Lung (tissue), 12 donors: ENCODE results near the gene SPATA6. TPM values are rescaled to one million over a fixed set of nuclear protein-coding genes. Genes with fewer than 3 reads are reported as not detected.
"Not testable (repeated sequence)": the region's sequence is repeated elsewhere in the genome, so short reads cannot be mapped to it uniquely, and the experiment has no call there.

Source experiments
- ATAC-seq: fragments of 200-7000 bp; cut with Tn5 transposase; one replicate; pipeline ENCODE4 v1.9.1; 2020; ENCODE audit warnings: moderate number of reproducible peaks; ENCODE audit not compliant: insufficient read depth, low FRiP score
- DNase-seq, 3 donors: peaks; one replicate each; pipeline ENCODE4 v3.0.0-alpha.2; 2013 to 2017
- H3K27ac ChIP-seq, 2 donors: one replicate each; pipeline ENCODE4 v1.5.1; 2013; ENCODE audit warnings: mild to moderate bottlenecking in 2 of 2, moderate library complexity in 2 of 2, control low read depth in 1 of 2, inconsistent platforms in 1 of 2, low read depth in 1 of 2, low read length in 1 of 2
- H3K27me3 ChIP-seq, 3 donors: one replicate each; pipeline ENCODE4 v1.5.1; 2013; ENCODE audit warnings: low read length in 2 of 3; ENCODE audit not compliant: control insufficient read depth in 3 of 3, insufficient read depth in 3 of 3
- H3K36me3 ChIP-seq, 4 donors: one replicate each; pipeline ENCODE4 v1.5.1; 2013; ENCODE audit warnings: low read length in 4 of 4, mild to moderate bottlenecking in 1 of 4, moderate library complexity in 1 of 4; ENCODE audit not compliant: control insufficient read depth in 4 of 4, insufficient read depth in 4 of 4
- H3K4me1 ChIP-seq, 5 donors: one replicate each; pipeline ENCODE4 v1.5.1; 2013; ENCODE audit warnings: low read length in 5 of 5, mild to moderate bottlenecking in 2 of 5, moderate library complexity in 1 of 5; ENCODE audit not compliant: control insufficient read depth in 5 of 5, insufficient read depth in 5 of 5
- H3K4me3 ChIP-seq: one replicate; pipeline ENCODE4 v1.5.1; 2013; ENCODE audit warnings: mild to moderate bottlenecking, control low read depth, moderate library complexity
- H3K9ac ChIP-seq, 2 donors: one replicate each; pipeline ENCODE4 v1.5.1; 2013; ENCODE audit warnings: low read length in 2 of 2, control low read depth in 1 of 2; ENCODE audit not compliant: insufficient read depth in 1 of 2
- H3K9me3 ChIP-seq, 4 donors: one replicate each; pipeline ENCODE4 v1.5.1; 2013; ENCODE audit warnings: low read length in 3 of 4, mild to moderate bottlenecking in 1 of 4, moderate library complexity in 1 of 4; ENCODE audit not compliant: control insufficient read depth in 4 of 4, insufficient read depth in 3 of 4
- WGBS, 2 donors: extraction: QIAGEN DNeasy Blood & Tissue Kit; methylation state at CpG; one replicate each; pipeline ENCODE4 v1.1.7; 2013; 5-methylcytosine and 5-hydroxymethylcytosine counted together
- polyA plus RNA-seq, 2 donors: library from polyadenylated mRNA; stranded (reverse); fragments of 200-250 nt; gene quantifications; one replicate each; pipeline ENCODE4 v1.2.1, GENCODE V29; 2013
- total RNA-seq, 2 donors: library from RNA; depleted of rRNA in 1 of 2; stranded (reverse); fragments of >200 nt in 1 of 2; gene quantifications; one replicate each; pipeline ENCODE4 v1.2.1, GENCODE V29; 2014 to 2021
- TF ChIP-seq, protein P1 (sequence below): IDR thresholded peaks from 2 replicates; pipeline ENCODE4 v1.5.1; 2012; ENCODE audit warnings: mild to moderate bottlenecking; ENCODE audit errors: control extremely low read depth, extremely low read depth
- donor health status: control.
- donor health status: control.
- donor health status: Bipolar disorder and iron deficiency.
- donor health status: healthy.
- donor health status: DM: yes; HTN: yes; CAD: no.

The SPATA6 gene
- total and polyA plus RNA-seq, 4 donors = 4.1 to 94.2 (median 17.6) TPM

DNA sequence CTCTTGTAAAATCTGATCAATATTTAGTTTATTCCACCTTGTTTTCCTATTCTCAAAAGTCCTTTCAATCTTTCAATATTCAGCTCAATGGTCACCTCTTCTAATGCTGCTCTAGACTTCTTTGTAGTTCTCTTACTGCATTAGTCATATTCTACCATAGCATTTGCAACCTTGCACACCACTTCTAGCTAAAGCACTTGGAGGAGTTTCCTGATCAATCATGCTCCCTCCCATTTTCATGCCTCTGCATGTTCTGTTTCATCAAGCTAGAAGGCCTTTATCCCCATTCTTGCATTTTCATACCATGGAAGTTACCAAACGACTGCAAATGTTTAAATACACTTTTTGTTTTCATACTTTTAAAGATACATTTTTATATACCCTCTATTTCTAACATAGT lies 177.3 kb downstream of the SPATA6 start:
- Histone ChIP-seq H3K36me3 (peaks cover 0 to 6% (median 2%) of the 10 kb centered on the region in 4 donors), H3K9ac (no peak overlapping the region), H3K4me1 (no peaks in the 10 kb centered on the region), H3K4me3 (no peak overlapping the region), H3K9me3 (peaks cover 0 to 3% (median 0%) of the 10 kb centered on the region in 4 donors), H3K27ac (no peak overlapping the region), H3K27me3 (no peaks in the 10 kb centered on the region)
- ATAC-seq (no peak), DNase-seq (no peak)
- WGBS, 2 donors = 76 to 90% methylated on average over 1 of the region's 1 CpG
- TF ChIP-seq, protein P1, sequence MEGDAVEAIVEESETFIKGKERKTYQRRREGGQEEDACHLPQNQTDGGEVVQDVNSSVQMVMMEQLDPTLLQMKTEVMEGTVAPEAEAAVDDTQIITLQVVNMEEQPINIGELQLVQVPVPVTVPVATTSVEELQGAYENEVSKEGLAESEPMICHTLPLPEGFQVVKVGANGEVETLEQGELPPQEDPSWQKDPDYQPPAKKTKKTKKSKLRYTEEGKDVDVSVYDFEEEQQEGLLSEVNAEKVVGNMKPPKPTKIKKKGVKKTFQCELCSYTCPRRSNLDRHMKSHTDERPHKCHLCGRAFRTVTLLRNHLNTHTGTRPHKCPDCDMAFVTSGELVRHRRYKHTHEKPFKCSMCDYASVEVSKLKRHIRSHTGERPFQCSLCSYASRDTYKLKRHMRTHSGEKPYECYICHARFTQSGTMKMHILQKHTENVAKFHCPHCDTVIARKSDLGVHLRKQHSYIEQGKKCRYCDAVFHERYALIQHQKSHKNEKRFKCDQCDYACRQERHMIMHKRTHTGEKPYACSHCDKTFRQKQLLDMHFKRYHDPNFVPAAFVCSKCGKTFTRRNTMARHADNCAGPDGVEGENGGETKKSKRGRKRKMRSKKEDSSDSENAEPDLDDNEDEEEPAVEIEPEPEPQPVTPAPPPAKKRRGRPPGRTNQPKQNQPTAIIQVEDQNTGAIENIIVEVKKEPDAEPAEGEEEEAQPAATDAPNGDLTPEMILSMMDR = no peak

GRCh38 chr1:48294094-48294493 lies 177.9 kb downstream of the SPATA6 start:
- not testable (repeated sequence) for H3K27me3 ChIP-seq, ATAC-seq, H3K4me3 ChIP-seq, H3K27ac ChIP-seq, DNase-seq, H3K9ac ChIP-seq, H3K4me1 ChIP-seq, H3K36me3 ChIP-seq, H3K9me3 ChIP-seq
- 95 to 98% methylated on average over 6 of the region's 6 CpGs for whole genome bisulfite sequencing, 2 donors

- H3K36me3 ChIP-seq = peaks cover 0 to 6% (median 1%) of the 10 kb centered on the region in 4 donors
- H3K9me3 ChIP-seq = peaks cover 0 to 3% (median 1%) of the 10 kb centered on the region in 4 donors
- WGBS, 2 donors = 94 to 96% methylated on average over 5 of the region's 5 CpGs
- no peak overlapping the region for H3K4me3 ChIP-seq
- no peaks in the 10 kb centered on the region for H3K4me1 ChIP-seq
- no peak overlapping the region for H3K27ac ChIP-seq
- DNase-seq = no peak
- no peaks in the 10 kb centered on the region for H3K27me3 ChIP-seq
- no peak overlapping the region for H3K9ac ChIP-seq
- TF ChIP-seq, protein P1 = no peak
- ATAC-seq = no peak
These were observed 179.3 kb downstream of the SPATA6 start for GRCh38 chr1:48292706-48293105.

DNA sequence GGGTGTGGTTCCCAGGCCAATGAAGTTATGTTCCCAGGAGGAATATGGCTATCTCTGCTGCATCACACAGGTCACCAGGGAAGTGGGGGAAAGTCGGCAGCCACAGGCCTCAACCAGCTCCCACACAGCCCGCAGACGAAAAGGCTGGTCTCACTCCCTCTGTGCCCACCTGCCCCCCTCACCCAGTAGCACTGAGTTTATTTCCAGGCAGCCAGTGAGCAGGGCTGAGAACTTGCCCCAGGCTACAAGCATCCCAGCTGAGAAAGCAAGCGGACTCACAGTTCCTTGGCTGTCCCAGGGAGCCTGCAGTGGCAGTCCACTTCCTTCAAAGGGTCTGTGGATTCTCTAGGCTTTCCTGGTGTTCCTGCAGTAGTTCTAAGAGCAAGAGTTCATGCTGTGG lies 180.6 kb downstream of the SPATA6 start:
- WGBS, 2 donors = 89 to 99% methylated on average over 4 of the region's 4 CpGs
- DNase-seq = no peak

More for the DNA sequence above, 180.6 kb downstream of the SPATA6 start:
- ATAC-seq = no peak
- Histone ChIP-seq H3K9me3 (peaks cover 0 to 3% (median 1%) of the 10 kb centered on the region in 4 donors), H3K27me3 (no peaks in the 10 kb centered on the region), H3K27ac (no peak overlapping the region), H3K4me3 (no peak overlapping the region), H3K9ac (no peak overlapping the region), H3K36me3 (peaks cover 0 to 6% (median 0%) of the 10 kb centered on the region in 4 donors), H3K4me1 (no peaks in the 10 kb centered on the region)
- TF ChIP-seq, protein P1 = no peak
